Transverse colon (tissue), 4 donors: ENCODE results near the gene TMEM106C. TPM values are rescaled to one million over a fixed set of nuclear protein-coding genes. Genes with fewer than 3 reads are reported as not detected.
A peak's percentile ranks its signal among the peaks of the same experiment; 100 is the strongest.
"Not testable (repeated sequence)": the region's sequence is repeated elsewhere in the genome, so short reads cannot be mapped to it uniquely, and the experiment has no call there.

Experiments used
- DNase-seq: peaks from one replicate; pipeline ENCODE4 v3.0.0-alpha.2; 2019
- H3K27ac ChIP-seq, 4 donors: fragments of 200-600 bp; sonication (generic); 2 replicates each; pipeline ENCODE4 v1.5.1; 2016 to 2018; ENCODE audit warnings: inconsistent platforms in 4 of 4
- H3K27me3 ChIP-seq: fragments of 200-600 bp; sonication (generic); 2 replicates; pipeline ENCODE4 v1.5.1; 2017; ENCODE audit warnings: inconsistent platforms
- H3K36me3 ChIP-seq, 4 donors: fragments of 200-600 bp; sonication (generic); 2 replicates each; pipeline ENCODE4 v1.5.1; 2017 to 2019; ENCODE audit warnings: inconsistent platforms in 4 of 4
- H3K4me1 ChIP-seq, 4 donors: fragments of 200-600 bp; sonication (generic); 2 replicates each; pipeline ENCODE4 v1.5.1; 2017 to 2020; ENCODE audit warnings: inconsistent platforms in 4 of 4
- H3K4me3 ChIP-seq, 4 donors: fragments of 200-600 bp; sonication (generic); 1 replicate in 1 of 4; 2 replicates in 3 of 4; pipeline versions ENCODE4 v1.5.1 to v1.6.1; 2017 to 2019; ENCODE audit warnings: inconsistent platforms in 4 of 4
- H3K9me3 ChIP-seq, 2 donors: fragments of 200-600 bp; sonication (generic); 2 replicates each; pipeline ENCODE4 v1.5.1; 2017 to 2019; ENCODE audit warnings: inconsistent platforms in 2 of 2
- EP300 ChIP-seq: sonication (generic); formaldehyde crosslinking; IDR thresholded peaks from one replicate; pipeline ENCODE4 v1.6.1; 2017; ENCODE audit warnings: antibody characterized with exemption, low read depth
- POLR2A ChIP-seq: fragments of 450-650 bp; IDR thresholded peaks from one replicate; pipeline ENCODE4 v1.6.1; 2016; ENCODE audit warnings: antibody characterized with exemption, mild to moderate bottlenecking, moderate library complexity
- POLR2AphosphoS5 ChIP-seq, 3 donors: sonication (generic); formaldehyde crosslinking; IDR thresholded peaks; one replicate each; pipeline ENCODE4 v1.6.1; 2016; ENCODE audit warnings: antibody characterized with exemption in 3 of 3
- WGBS, 2 donors: methylation state at CpG; one replicate each; pipeline ENCODE4 v1.1.5; 2018; ENCODE audit warnings: low coverage in 1 of 2; 5-methylcytosine and 5-hydroxymethylcytosine counted together
- in situ Hi-C, 4 donors: fragments of 200-750 bp; cut with MboI; loops; one replicate each; pipeline versions ENCODE4 v1.15.0 to v1.15.1; 2017; ENCODE audit warnings: low sequenced_read_pairs in 3 of 4, low pct_ligation_motif_present in 1 of 4, low pct_unique_long_range_greater_than_20kb in 1 of 4
- intact Hi-C: fragments of 100-400 bp; cut with DNase I; formaldehyde crosslinking; loops from one replicate; pipeline ENCODE4 v1.15.1; 2023; ENCODE audit warnings: low total_unique reads
- total RNA-seq, 4 donors: library from RNA; depleted of rRNA; stranded (reverse); fragments of >200 nt; gene quantifications; one replicate each; pipeline ENCODE4 v1.1.0, GENCODE V29; 2016
- TF ChIP-seq, protein P1 (sequence below), 5 experiments: fragments of 200-600 bp in 3 of 5; fragments of 450-650 bp in 2 of 5; sonication (generic) in 3 of 5; IDR thresholded peaks; 1 replicate in 2 of 5; 2 replicates in 3 of 5; pipeline ENCODE4 v1.5.1; 2016 to 2017; ENCODE audit warnings: antibody characterized with exemption in 5 of 5, inconsistent platforms in 3 of 5, mild to moderate bottlenecking in 2 of 5, moderate library complexity in 1 of 5

Gene TMEM106C
- total RNA-seq, 4 donors from 2014 or later, result 51.9 to 258 (median 113) TPM

DNA sequence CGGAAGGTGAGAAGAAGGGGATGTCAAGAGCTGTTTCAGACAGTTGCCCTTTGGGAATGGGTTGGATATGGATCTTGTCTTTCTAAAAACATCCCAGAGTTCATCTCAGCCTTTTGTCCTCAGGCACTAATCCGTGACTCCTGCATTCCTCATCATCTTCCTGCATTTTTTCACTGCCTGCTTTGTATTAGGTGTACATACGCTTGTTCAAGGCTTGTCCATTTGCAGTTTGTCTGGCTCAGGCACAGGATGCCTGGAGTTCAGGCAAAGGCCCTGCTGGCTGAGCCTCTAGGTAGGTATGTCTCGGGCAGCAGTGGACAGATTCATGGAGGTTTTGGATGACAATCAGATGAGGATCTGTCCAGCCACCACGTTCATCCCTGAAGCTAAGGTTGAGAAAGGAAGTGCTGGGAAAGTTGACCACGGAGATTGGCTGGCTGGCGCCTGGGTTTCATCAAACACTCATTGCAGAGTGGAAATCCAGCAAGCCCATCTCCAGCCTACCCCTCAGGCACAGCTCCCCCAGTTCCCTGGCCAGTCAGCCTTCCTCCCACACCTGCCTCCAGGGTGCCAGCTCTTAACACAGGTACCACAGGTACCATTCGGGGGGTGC lies 12.4 kb upstream of the TMEM106C start:
- Histone ChIP-seq H3K36me3 (no peaks in the 10 kb centered on the region), H3K4me1 (peaks cover 0 to 42% (median 31%) of the 10 kb centered on the region in 4 donors), H3K4me3 (no peak overlapping the region), H3K27ac (no peak overlapping the region), H3K27me3 (no peaks in the 10 kb centered on the region), H3K9me3 (no peaks in the 10 kb centered on the region)
- TF ChIP-seq, protein P1, sequence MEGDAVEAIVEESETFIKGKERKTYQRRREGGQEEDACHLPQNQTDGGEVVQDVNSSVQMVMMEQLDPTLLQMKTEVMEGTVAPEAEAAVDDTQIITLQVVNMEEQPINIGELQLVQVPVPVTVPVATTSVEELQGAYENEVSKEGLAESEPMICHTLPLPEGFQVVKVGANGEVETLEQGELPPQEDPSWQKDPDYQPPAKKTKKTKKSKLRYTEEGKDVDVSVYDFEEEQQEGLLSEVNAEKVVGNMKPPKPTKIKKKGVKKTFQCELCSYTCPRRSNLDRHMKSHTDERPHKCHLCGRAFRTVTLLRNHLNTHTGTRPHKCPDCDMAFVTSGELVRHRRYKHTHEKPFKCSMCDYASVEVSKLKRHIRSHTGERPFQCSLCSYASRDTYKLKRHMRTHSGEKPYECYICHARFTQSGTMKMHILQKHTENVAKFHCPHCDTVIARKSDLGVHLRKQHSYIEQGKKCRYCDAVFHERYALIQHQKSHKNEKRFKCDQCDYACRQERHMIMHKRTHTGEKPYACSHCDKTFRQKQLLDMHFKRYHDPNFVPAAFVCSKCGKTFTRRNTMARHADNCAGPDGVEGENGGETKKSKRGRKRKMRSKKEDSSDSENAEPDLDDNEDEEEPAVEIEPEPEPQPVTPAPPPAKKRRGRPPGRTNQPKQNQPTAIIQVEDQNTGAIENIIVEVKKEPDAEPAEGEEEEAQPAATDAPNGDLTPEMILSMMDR (IDR thresholded peaks at IDR 0.05), result no peak
- TF ChIP-seq EP300 (no peak), POLR2AphosphoS5 (IDR thresholded peaks at IDR 0.05) (no peak), POLR2A (no peak)
- in situ Hi-C loops, result loop anchor here (10.0 to 25.0 kb wide), 3 partner anchors 211 to 214 kb away; partner anchors contain the start of genes ASB8 (in 3 of the 4) and ENDOU (in 1 of the 4)
- intact Hi-C loops, result no loop called here
- DNase-seq, result no peak
- WGBS, 2 donors, result 83 to 85% methylated on average over 3 to 7 of the region's 8 CpGs

DNA sequence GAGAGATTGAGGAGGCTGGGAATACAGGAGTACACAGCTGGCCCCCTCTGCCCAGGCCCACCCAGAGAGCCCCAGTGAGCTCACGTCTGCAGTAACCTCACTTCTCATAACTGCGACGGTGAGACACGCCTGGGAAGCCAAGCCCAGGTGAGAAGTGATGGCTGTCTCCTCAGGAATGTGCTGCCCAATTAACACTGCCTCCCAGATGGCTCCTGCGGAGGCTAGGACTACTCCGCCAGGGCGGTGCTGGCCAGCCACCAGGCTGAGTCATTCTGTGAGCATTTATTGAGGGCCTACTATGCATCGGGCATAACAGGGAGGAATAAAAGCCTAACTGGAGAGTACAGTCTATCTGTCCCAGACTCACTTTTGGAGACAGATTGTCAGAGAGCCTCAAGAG lies 9.3 kb upstream of the TMEM106C start:
- intact Hi-C loops (no loop called here), in situ Hi-C loops (loop anchor here (10.0 to 25.0 kb wide), 3 partner anchors 208 to 217 kb away; partner anchors contain the start of genes ASB8 (in 3 of the 4) and ENDOU (in 1 of the 4))
- Histone ChIP-seq H3K27me3 (no peaks in the 10 kb centered on the region), H3K9me3 (peaks cover 0 to 3% of the 10 kb centered on the region in 2 donors), H3K27ac (peak overlapping the region; percentile 14 to 63 (median 56)), H3K36me3 (no peaks in the 10 kb centered on the region), H3K4me1 (peaks cover 0 to 31% (median 25%) of the 10 kb centered on the region in 4 donors), H3K4me3 (no peak overlapping the region)
- TF ChIP-seq EP300, result no peak
- TF ChIP-seq, protein P1 (IDR thresholded peaks at IDR 0.05), result no peak
- no peak for TF ChIP-seq POLR2AphosphoS5 (IDR thresholded peaks at IDR 0.05)
- no peak for TF ChIP-seq POLR2A
- 38 to 80% methylated on average over 4 to 8 of the region's 8 CpGs for WGBS, 2 donors
- peak; percentile 46 for DNase-seq

DNA sequence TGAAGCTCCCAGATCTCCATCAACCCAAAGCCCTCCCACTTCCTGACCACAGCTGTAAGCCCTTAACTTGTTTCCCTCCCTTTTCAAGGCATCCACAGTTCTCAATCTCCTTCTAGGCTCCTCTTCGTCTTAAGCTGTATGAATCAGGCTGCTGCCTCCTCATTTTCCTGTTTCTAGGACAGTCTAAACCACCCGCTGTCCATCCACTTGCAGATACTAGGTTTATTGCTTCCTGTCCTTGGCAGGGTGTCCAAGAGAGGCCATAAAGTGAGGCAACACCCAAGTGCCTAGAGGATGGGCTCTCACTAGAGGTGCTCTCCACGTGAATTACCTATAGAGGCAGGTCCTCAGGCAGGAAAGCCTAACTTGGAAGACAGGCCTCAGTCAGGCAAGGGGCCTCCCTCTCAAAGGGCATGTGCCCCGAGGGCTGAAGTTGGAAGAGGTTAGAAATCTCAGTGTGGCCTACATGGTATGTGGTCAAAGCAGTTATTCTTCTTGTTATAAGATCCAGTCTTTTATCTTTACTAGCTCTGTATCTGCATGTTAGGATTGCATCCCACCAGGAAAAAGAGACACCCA lies 8.8 kb upstream of the TMEM106C start:
- H3K36me3 ChIP-seq, result no peaks in the 10 kb centered on the region
- peaks cover 0 to 26% (median 20%) of the 10 kb centered on the region in 4 donors for H3K4me1 ChIP-seq
- 37 to 53% methylated on average over 2 to 4 of the region's 4 CpGs for WGBS, 2 donors
- peak; percentile 77 for DNase-seq
- in situ Hi-C loops (loop anchor here (10.0 to 25.0 kb wide), 3 partner anchors 208 to 217 kb away; partner anchors contain the start of genes ASB8 (in 3 of the 4) and ENDOU (in 1 of the 4)), intact Hi-C loops (no loop called here)
- TF ChIP-seq, protein P1 (IDR thresholded peaks at IDR 0.05), result no peak
- TF ChIP-seq POLR2A, result no peak
- no peak for TF ChIP-seq POLR2AphosphoS5 (IDR thresholded peaks at IDR 0.05)
- TF ChIP-seq EP300, result no peak
- no peak overlapping the region for H3K4me3 ChIP-seq
- H3K27ac ChIP-seq, result peak overlapping the region; percentile 14 to 63 (median 56)
- H3K9me3 ChIP-seq, result peaks cover 0 to 3% of the 10 kb centered on the region in 2 donors
- no peaks in the 10 kb centered on the region for H3K27me3 ChIP-seq

- Histone ChIP-seq H3K9me3 (peaks cover 0 to 3% of the 10 kb centered on the region in 2 donors), H3K4me3 (no peak overlapping the region), H3K4me1 (peaks cover 0 to 21% (median 15%) of the 10 kb centered on the region in 4 donors), H3K27ac (no peak overlapping the region), H3K36me3 (no peaks in the 10 kb centered on the region), H3K27me3 (no peaks in the 10 kb centered on the region)
- WGBS, 2 donors, result 91 to 93% methylated on average over 2 to 3 of the region's 3 CpGs
- intact Hi-C loops (no loop called here), in situ Hi-C loops (loop anchor here (10.0 to 25.0 kb wide), 3 partner anchors 207 to 218 kb away; partner anchors contain the start of genes ASB8 (in 3 of the 4) and ENDOU (in 1 of the 4))
- DNase-seq, result no peak
- TF ChIP-seq POLR2A (no peak), POLR2AphosphoS5 (IDR thresholded peaks at IDR 0.05) (no peak), EP300 (no peak)
- TF ChIP-seq, protein P1 (IDR thresholded peaks at IDR 0.05), result no peak
Observed at GRCh38 chr12:47955059-47955458, 8.3 kb upstream of the TMEM106C start.

GRCh38 chr12:47957671-47958070 lies 5.7 kb upstream of the TMEM106C start:
- intact Hi-C loops, H3K27me3 ChIP-seq, H3K27ac ChIP-seq, H3K4me3 ChIP-seq, H3K9me3 ChIP-seq, DNase-seq, H3K36me3 ChIP-seq: not testable (repeated sequence)
- in situ Hi-C loops, result loop anchor here (10.0 to 25.0 kb wide), 3 partner anchors 205 to 220 kb away; partner anchors contain the start of genes ASB8 (in 3 of the 4) and ENDOU (in 1 of the 4)
- H3K4me1 ChIP-seq, result peaks cover 0 to 19% (median 12%) of the 10 kb centered on the region in 4 donors
- 100% methylated on average over 1 of the region's 1 CpG; no CpG with 5 or more reads in 1 of the 2 donors for WGBS, 2 donors
